H1 (cell line): ENCODE results near the gene PVALB. TPM values are rescaled to one million over a fixed set of nuclear protein-coding genes. Genes with fewer than 3 reads are reported as not detected.

Experiments used
- CTCF ChIA-PET: fragments of 300-600 bp; sonication (Branson Sonifier 250); formaldehyde crosslinking; loops from one replicate; lab custom pipeline; 2021; ENCODE audit not compliant: partially characterized antibody; lab: Charles Lee
- POLR2A ChIA-PET: fragments of 300-600 bp; sonication (Branson Sonifier 250); formaldehyde crosslinking; loops from one replicate; lab custom pipeline; 2021; ENCODE audit warnings: inconsistent platforms; ENCODE audit not compliant: partially characterized antibody; lab: Charles Lee
- DNase-seq, 2 experiments: peaks; one replicate each; pipeline versions ENCODE4 v3.0.0 to v3.0.0-alpha.2; 2010 to 2022; ENCODE audit warnings: low spot score in 2 of 2, low read depth in 1 of 2, mixed read lengths in 1 of 2
- FAIRE-seq: peaks from 2 replicates; lab custom pipeline; 2011; peaks lifted over from hg19 to GRCh38; lab: Jason Lieb, UNC
- H2AFZ ChIP-seq: 2 replicates; pipeline ENCODE4 v1.8.1; 2012; ENCODE audit warnings: low read length, inconsistent platforms
- H2AK5ac ChIP-seq: 2 replicates; pipeline ENCODE4 v1.6.1; 2013; ENCODE audit warnings: low read depth, low read length
- H2BK120ac ChIP-seq: replicated peaks from 2 replicates; pipeline ENCODE3; 2013; ENCODE audit warnings: low read depth, low read length, inconsistent platforms
- H2BK12ac ChIP-seq: 2 replicates; pipeline ENCODE4 v1.6.1; 2013; ENCODE audit warnings: low read depth, low read length
- H2BK15ac ChIP-seq: 2 replicates; pipeline ENCODE4 v1.6.1; 2013; ENCODE audit warnings: low read length
- H2BK20ac ChIP-seq: 2 replicates; pipeline ENCODE4 v1.6.1; 2013; ENCODE audit warnings: low read length
- H2BK5ac ChIP-seq: 2 replicates; pipeline ENCODE4 v1.6.1; 2013; ENCODE audit warnings: low read depth, low read length
- H3K14ac ChIP-seq: 2 replicates; pipeline ENCODE4 v1.6.1; 2013; ENCODE audit warnings: inconsistent platforms; ENCODE audit not compliant: insufficient read length
- H3K18ac ChIP-seq: 2 replicates; pipeline ENCODE4 v1.6.1; 2013; ENCODE audit warnings: low read length; ENCODE audit errors: extremely low read depth
- H3K23ac ChIP-seq: 2 replicates; pipeline ENCODE4 v1.6.1; 2013; ENCODE audit warnings: inconsistent platforms; ENCODE audit not compliant: insufficient read length
- H3K23me2 ChIP-seq: 2 replicates; pipeline ENCODE4 v1.6.1; 2013; ENCODE audit warnings: low read depth, low read length
- H3K27ac ChIP-seq: 2 replicates; pipeline ENCODE4 v1.6.1; 2011; ENCODE audit warnings: low read depth, low read length, inconsistent platforms
- H3K27me3 ChIP-seq, 4 experiments: replicated peaks in 1 of 4; 1 replicate in 1 of 4; 2 replicates in 3 of 4; pipeline versions ENCODE4 v1.6.1 to v1.8.1; 2011 to 2013; ENCODE audit warnings: low read length in 3 of 4, mild to moderate bottlenecking in 3 of 4, inconsistent platforms in 2 of 4, mixed read lengths in 2 of 4, moderate library complexity in 1 of 4; ENCODE audit not compliant: control insufficient read depth in 3 of 4, insufficient read depth in 3 of 4; ENCODE audit errors: extremely low read depth in 1 of 4
- H3K36me3 ChIP-seq, 4 experiments: 2 replicates each; pipeline versions ENCODE4 v1.6.1 to v1.8.1; 2011 to 2013; ENCODE audit warnings: mild to moderate bottlenecking in 4 of 4, low read length in 3 of 4, moderate library complexity in 2 of 4, control low read depth in 1 of 4, inconsistent platforms in 1 of 4; ENCODE audit not compliant: insufficient read depth in 4 of 4, control insufficient read depth in 2 of 4
- H3K4ac ChIP-seq: replicated peaks from 2 replicates; pipeline ENCODE3; 2013; ENCODE audit warnings: low read length, low read depth, mixed read lengths, inconsistent platforms; ENCODE audit not compliant: insufficient read length
- H3K4me1 ChIP-seq, 4 experiments: replicated peaks in 1 of 4; 1 replicate in 1 of 4; 2 replicates in 3 of 4; pipeline versions ENCODE4 v1.6.1 to v1.8.1; 2011 to 2013; ENCODE audit warnings: low read length in 3 of 4, inconsistent platforms in 2 of 4, mixed read lengths in 1 of 4; ENCODE audit not compliant: insufficient read depth in 4 of 4, control insufficient read depth in 3 of 4
- H3K4me2 ChIP-seq, 2 experiments: 2 replicates each; pipeline versions ENCODE4 v1.6.1 to v1.8.1; 2011 to 2013; ENCODE audit warnings: low read depth in 2 of 2, low read length in 2 of 2, control low read depth in 1 of 2, inconsistent platforms in 1 of 2, mild to moderate bottlenecking in 1 of 2; ENCODE audit not compliant: insufficient read depth in 1 of 2
- H3K4me3 ChIP-seq, 4 experiments: fragments of 200-600, 300-600 bp in 1 of 4; sonication (generic), shearing (Covaris generic), sonication (Bioruptor Twin) in 1 of 4; 2 replicates each; pipeline versions ENCODE4 v1.5.1 to v1.8.1; 2011 to 2016; ENCODE audit warnings: low read length in 4 of 4, low read depth in 3 of 4, control low read depth in 2 of 4, inconsistent platforms in 2 of 4, mild to moderate bottlenecking in 2 of 4, mixed read lengths in 1 of 4, moderate library complexity in 1 of 4; ENCODE audit not compliant: insufficient read depth in 2 of 4; ENCODE audit errors: extremely low read depth in 1 of 4
- H3K56ac ChIP-seq: replicated peaks from 2 replicates; pipeline ENCODE3; 2013; ENCODE audit warnings: low read depth, mild to moderate bottlenecking, mixed read lengths, low read length, inconsistent platforms; ENCODE audit not compliant: insufficient read length
- H3K79me1 ChIP-seq: 2 replicates; pipeline ENCODE4 v1.6.1; 2013; ENCODE audit warnings: low read depth, low read length, control low read depth
- H3K79me2 ChIP-seq, 2 experiments: 2 replicates each; pipeline versions ENCODE4 v1.6.1 to v1.8.1; 2012 to 2013; ENCODE audit warnings: low read length in 2 of 2, mild to moderate bottlenecking in 2 of 2, inconsistent platforms in 1 of 2; ENCODE audit not compliant: insufficient read depth in 2 of 2, control insufficient read depth in 1 of 2
- H3K9ac ChIP-seq, 4 experiments: replicated peaks in 1 of 4; 1 replicate in 1 of 4; 2 replicates in 3 of 4; pipeline versions ENCODE4 v1.6.1 to v1.8.1; 2011 to 2013; ENCODE audit warnings: low read depth in 3 of 4, low read length in 3 of 4, control low read depth in 2 of 4, mild to moderate bottlenecking in 2 of 4, moderate library complexity in 2 of 4, inconsistent platforms in 1 of 4; ENCODE audit errors: extremely low read depth in 1 of 4
- H3K9me3 ChIP-seq, 2 experiments: 2 replicates each; pipeline versions ENCODE4 v1.6.1 to v1.8.1; 2012 to 2013; ENCODE audit warnings: mild to moderate bottlenecking in 2 of 2, moderate library complexity in 2 of 2, control low read depth in 1 of 2, inconsistent platforms in 1 of 2, low read depth in 1 of 2, low read length in 1 of 2, mixed read lengths in 1 of 2; ENCODE audit not compliant: insufficient read depth in 2 of 2
- H4K20me1 ChIP-seq, 2 experiments: replicated peaks in 1 of 2; 2 replicates each; pipeline versions ENCODE3 to v1.8.1; 2011 to 2013; ENCODE audit warnings: inconsistent platforms in 2 of 2, low read length in 2 of 2, mild to moderate bottlenecking in 1 of 2; ENCODE audit not compliant: insufficient read depth in 2 of 2, control insufficient read depth in 1 of 2
- H4K5ac ChIP-seq: 2 replicates; pipeline ENCODE4 v1.6.1; 2013; ENCODE audit warnings: low read length, low read depth, mixed read lengths, inconsistent platforms; ENCODE audit not compliant: insufficient read length
- H4K8ac ChIP-seq: 2 replicates; pipeline ENCODE4 v1.8.0; 2013; ENCODE audit warnings: mild to moderate bottlenecking, moderate library complexity, low read length, inconsistent platforms; ENCODE audit not compliant: insufficient read depth; ENCODE audit errors: extremely low read depth
- H4K91ac ChIP-seq: replicated peaks from 2 replicates; pipeline ENCODE3; 2013; ENCODE audit warnings: low read length, mixed read lengths, inconsistent platforms; ENCODE audit not compliant: insufficient read length
- CEBPB ChIP-seq: IDR thresholded peaks from 2 replicates; pipeline ENCODE4 v1.6.1; 2012; ENCODE audit warnings: low read depth, low read length
- FOSL1 ChIP-seq: IDR thresholded peaks from 2 replicates; pipeline ENCODE4 v1.6.1; 2011; ENCODE audit warnings: mild to moderate bottlenecking, low read depth, low read length, moderate library complexity; ENCODE audit not compliant: insufficient read depth
- SP4 ChIP-seq: IDR thresholded peaks from 2 replicates; pipeline ENCODE4 v1.6.1; 2012; ENCODE audit warnings: low read length, inconsistent platforms
- whole genome bisulfite sequencing, 2 experiments: shearing (Covaris generic) in 1 of 2; methylation state at CpG; one replicate each; pipeline versions ENCODE4 v1.1.6 to v1.1.7; 2013 to 2015; ENCODE audit warnings: low lambda C conversion rate in 2 of 2, mixed read lengths in 2 of 2, inconsistent platforms in 1 of 2, low coverage in 1 of 2, missing lambda C conversion rate in 1 of 2; ENCODE audit not compliant: insufficient replicate concordance in 2 of 2, insufficient coverage in 1 of 2, insufficient read length in 1 of 2; ENCODE audit errors: extremely low coverage in 1 of 2, missing lambda C conversion rate in 1 of 2; 5-methylcytosine and 5-hydroxymethylcytosine counted together
- polyA plus RNA-seq, 7 experiments: library from polyadenylated mRNA; depleted of rRNA in 3 of 7; stranded (reverse) in 5 of 7; unstranded in 2 of 7; fragments of >200 nt in 5 of 7; fragments of 200-250 nt in 2 of 7; gene quantifications; 1 replicate in 5 of 7; 2 replicates in 1 of 7; 4 replicates in 1 of 7; pipeline versions ENCODE4 v1.2.1 to v1.2.3, GENCODE V29; 2011 to 2013; ENCODE audit warnings: missing spikeins in 2 of 7, mixed read lengths in 2 of 7
- total RNA-seq: library from RNA; stranded (reverse); fragmentation: NEBNext Ultra II Directional; extraction: Animal tissue kit (Norgen Biotek cat#: 25700); gene quantifications from 2 replicates; pipeline ENCODE4 v1.2.1, GENCODE V29; 2021

The PVALB gene
- total and polyA plus RNA-seq, 2 of the 8 experiments (the other 6 are each of a cell fraction or from before 2014, with no cell fraction given) = 1.7 to 5.4 TPM

- H2BK15ac ChIP-seq = 0 out of 2 replicates have a peak overlapping the region, but pooled peaks have one; percentile 4
- no peak overlapping the region for H4K5ac ChIP-seq
- H3K27ac ChIP-seq = no peak overlapping the region
- no peak overlapping the region for H3K4ac ChIP-seq
- peak overlapping the region; percentile 68; the same call in 1 of the 2 replicates for H2BK12ac ChIP-seq
- no peaks in the 10 kb centered on the region for H3K79me2 ChIP-seq
- no peak overlapping the region for H3K14ac ChIP-seq
- H4K8ac ChIP-seq = no peak overlapping the region; the same call in 1 of the 2 replicates
- no peak overlapping the region for H2BK120ac ChIP-seq
- no peak overlapping the region for H2AK5ac ChIP-seq
- no peaks in the 10 kb centered on the region for H4K20me1 ChIP-seq
- 79% methylated on average over 2 of the region's 2 CpGs; no CpG with 5 or more reads in 1 of the 2 experiments for WGBS, 2 experiments
- DNase-seq = no peak
- H2BK5ac ChIP-seq = no peak overlapping the region; the same call in 1 of the 2 replicates
- POLR2A ChIA-PET = interaction anchor here (0.5 to 1.0 kb wide), 2 partner anchors 72 to 155 kb away, joined by 3 to 4 read pairs; no protein-coding TSS in a partner anchor
- H3K4me2 ChIP-seq = no peak overlapping the region
- H3K23me2 ChIP-seq = no peaks in the 10 kb centered on the region; the same call in 1 of the 2 replicates
- H3K27me3 ChIP-seq = peaks cover 0 to 4% (median 0%) of the 10 kb centered on the region in 4 experiments; a peak in 2 of 7 replicates
- H3K79me1 ChIP-seq = no peaks in the 10 kb centered on the region
- no peak overlapping the region for H2BK20ac ChIP-seq
- TF ChIP-seq FOSL1 = no peak
- TF ChIP-seq CEBPB = no peak
- no peak for TF ChIP-seq SP4
- no peak for FAIRE-seq
- no peak overlapping the region for H4K91ac ChIP-seq
- H3K23ac ChIP-seq = no peak overlapping the region
- H2AFZ ChIP-seq = no peak overlapping the region
- H3K18ac ChIP-seq = no peak overlapping the region
- CTCF ChIA-PET = interaction anchor here (0.7 to 7.6 kb wide), 9 partner anchors 11 to 215 kb away, joined by 3 to 62 read pairs (median 4); no protein-coding TSS in a partner anchor
- H3K9ac ChIP-seq = peak overlapping the region in 1 of 4 experiments; percentile 28; a peak in 2 of 7 replicates
- H3K36me3 ChIP-seq = no peaks in the 10 kb centered on the region
- peaks cover 0 to 1% of the 10 kb centered on the region in 2 experiments; a peak in 2 of 4 replicates for H3K9me3 ChIP-seq
- no peak overlapping the region for H3K56ac ChIP-seq
- peaks cover 0 to 6% (median 3%) of the 10 kb centered on the region in 4 experiments; a peak in 4 of 7 replicates for H3K4me1 ChIP-seq
- no peak overlapping the region for H3K4me3 ChIP-seq
These were observed 33.1 kb downstream of the PVALB start for GRCh38 chr22:36783743-36784142.
